GM18526 (cell line): Measurements from ENCODE around the gene PACSIN1.

Source experiments
- POLR2A ChIP-seq: IDR thresholded peaks from 3 replicates; pipeline ENCODE4 v1.6.1; 2011; ENCODE audit not compliant: insufficient read length; ENCODE audit errors: extremely low read depth

PACSIN1 gene

GRCh38 chr6:34553146-34553545 is 87.3 kb downstream of the PACSIN1 start:
- no peak for TF ChIP-seq POLR2A

GRCh38 chr6:34553750-34554149 is 87.9 kb downstream of the PACSIN1 start:
- no peak for TF ChIP-seq POLR2A

GRCh38 chr6:34554291-34555006 is 88.6 kb downstream of the PACSIN1 start:
- TF ChIP-seq POLR2A, result no peak

GRCh38 chr6:34555007-34555322 is 89.1 kb downstream of the PACSIN1 start:
- TF ChIP-seq POLR2A, result no peak

- TF ChIP-seq POLR2A, result no peak
Measured at GRCh38 chr6:34555328-34555727, 89.5 kb downstream of the PACSIN1 start.

- TF ChIP-seq POLR2A, result no peak
Measured at GRCh38 chr6:34556031-34556471, 90.2 kb downstream of the PACSIN1 start, which contains the start of gene SPDEF. Gene SPDEF, minus strand, starts transcription at chr6:34556329. Its CDS starts 11,874 bp downstream, at chr6:34544455.

GRCh38 chr6:34556493-34556892 is 90.6 kb downstream of the PACSIN1 start:
- no peak for TF ChIP-seq POLR2A

- no peak for TF ChIP-seq POLR2A
Measured at GRCh38 chr6:34557228-34557627, 91.4 kb downstream of the PACSIN1 start.

GRCh38 chr6:34558172-34558714 is 92.4 kb downstream of the PACSIN1 start:
- TF ChIP-seq POLR2A, result no peak

GRCh38 chr6:34559651-34560365 is 93.9 kb downstream of the PACSIN1 start:
- TF ChIP-seq POLR2A, result no peak

- no peak for TF ChIP-seq POLR2A
Measured at GRCh38 chr6:34560366-34561226, 94.7 kb downstream of the PACSIN1 start.

GRCh38 chr6:34561227-34561530 is 95.3 kb downstream of the PACSIN1 start:
- no peak for TF ChIP-seq POLR2A

GRCh38 chr6:34562350-34562749 is 96.5 kb downstream of the PACSIN1 start:
- TF ChIP-seq POLR2A, result no peak

GRCh38 chr6:34562861-34563512 is 97.1 kb downstream of the PACSIN1 start:
- no peak for TF ChIP-seq POLR2A

GRCh38 chr6:34563513-34563870 is 97.6 kb downstream of the PACSIN1 start:
- TF ChIP-seq POLR2A, result no peak
